ENCODE results near the gene CLCA1. TPM values are rescaled to one million over a fixed set of nuclear protein-coding genes. Genes with fewer than 3 reads are reported as not detected.

CLCA1 gene
- total RNA-seq, 1 experiment from 2014 or later: not detected

GRCh38 chr1:86461482-86461881 lies 7.2 kb upstream of the CLCA1 start:
- Histone ChIP-seq H2BK20ac (ENCODE audit: low read depth, low read length, poor library complexity, severe bottlenecking) (no peak overlapping the region), H4K8ac (replicated peaks; ENCODE audit: insufficient read length, low read depth, low read length) (no peak overlapping the region), H2AK5ac (ENCODE audit: insufficient read length, low read length) (no peak overlapping the region), H3K9me3 (ENCODE audit: control insufficient read depth, low read depth, low read length) (no peaks in the 10 kb centered on the region), H3K4ac (ENCODE audit: low read depth, low read length) (no peak overlapping the region), H3K79me1 (ENCODE audit: insufficient read depth, low read depth, low read length, poor library complexity, severe bottlenecking) (no peaks in the 10 kb centered on the region), H2AFZ (ENCODE audit: low read length) (no peak overlapping the region), H2BK15ac (ENCODE audit: low read depth, low read length) (no peak overlapping the region), H4K5ac (ENCODE audit: insufficient read length, low read depth, low read length) (no peak overlapping the region), H3K23me2 (ENCODE audit: insufficient read length, low read depth, low read length, poor library complexity, severe bottlenecking) (no peaks in the 10 kb centered on the region), H3K56ac (ENCODE audit: insufficient read length, low read depth, low read length) (no peak overlapping the region), H3K14ac (ENCODE audit: insufficient read depth, low read length) (no peak overlapping the region), H3K23ac (ENCODE audit: insufficient read length, low read depth, low read length) (no peak overlapping the region), H4K20me1 (ENCODE audit: control insufficient read depth, insufficient read depth, insufficient read length) (no peaks in the 10 kb centered on the region), H3K79me2 (ENCODE audit: insufficient read depth, low read length) (no peaks in the 10 kb centered on the region), H2BK12ac (ENCODE audit: insufficient read length, low read depth, low read length) (no peak overlapping the region), H2BK5ac (ENCODE audit: insufficient read length, low read length) (no peak overlapping the region), H3K18ac (ENCODE audit: insufficient read length, low read depth, low read length) (no peak overlapping the region), H3K27ac (ENCODE audit: insufficient read length, low read depth, low read length) (no peak overlapping the region), H3K27me3 (ENCODE audit: insufficient read depth, low read length) (no peaks in the 10 kb centered on the region), H3K4me2 (ENCODE audit: insufficient read depth, insufficient read length, low read length) (no peak overlapping the region), H3T11ph (ENCODE audit: low read length) (no peak overlapping the region), H3K4me1 (ENCODE audit: insufficient read depth, low read length) (no peaks in the 10 kb centered on the region), H2BK120ac (ENCODE audit: low read depth, low read length, poor library complexity, severe bottlenecking) (no peak overlapping the region), H4K91ac (ENCODE audit: insufficient read length, low read depth, low read length) (no peak overlapping the region), H3K9ac (ENCODE audit: extremely low read depth, insufficient read length, low read length) (no peak overlapping the region)
- H3K27ac Mint-ChIP-seq: no peak overlapping the region
- no peak overlapping the region for H3K4me3 Mint-ChIP-seq
- H3K27me3 Mint-ChIP-seq (ENCODE audit: low read depth): no peaks in the 10 kb centered on the region
- no peak for DNase-seq
- no peaks in the 10 kb centered on the region for H3K9me3 Mint-ChIP-seq
- TF ChIP-seq, protein P1, sequence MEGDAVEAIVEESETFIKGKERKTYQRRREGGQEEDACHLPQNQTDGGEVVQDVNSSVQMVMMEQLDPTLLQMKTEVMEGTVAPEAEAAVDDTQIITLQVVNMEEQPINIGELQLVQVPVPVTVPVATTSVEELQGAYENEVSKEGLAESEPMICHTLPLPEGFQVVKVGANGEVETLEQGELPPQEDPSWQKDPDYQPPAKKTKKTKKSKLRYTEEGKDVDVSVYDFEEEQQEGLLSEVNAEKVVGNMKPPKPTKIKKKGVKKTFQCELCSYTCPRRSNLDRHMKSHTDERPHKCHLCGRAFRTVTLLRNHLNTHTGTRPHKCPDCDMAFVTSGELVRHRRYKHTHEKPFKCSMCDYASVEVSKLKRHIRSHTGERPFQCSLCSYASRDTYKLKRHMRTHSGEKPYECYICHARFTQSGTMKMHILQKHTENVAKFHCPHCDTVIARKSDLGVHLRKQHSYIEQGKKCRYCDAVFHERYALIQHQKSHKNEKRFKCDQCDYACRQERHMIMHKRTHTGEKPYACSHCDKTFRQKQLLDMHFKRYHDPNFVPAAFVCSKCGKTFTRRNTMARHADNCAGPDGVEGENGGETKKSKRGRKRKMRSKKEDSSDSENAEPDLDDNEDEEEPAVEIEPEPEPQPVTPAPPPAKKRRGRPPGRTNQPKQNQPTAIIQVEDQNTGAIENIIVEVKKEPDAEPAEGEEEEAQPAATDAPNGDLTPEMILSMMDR (conservative IDR thresholded peaks at IDR 0.05): no peak
- no peaks in the 10 kb centered on the region for H3K36me3 Mint-ChIP-seq (ENCODE audit: insufficient read depth in 1 of 3, low read depth in 3 of 3)
- WGBS (ENCODE audit: extremely low coverage, insufficient read length, low lambda C conversion rate): no CpG with 5 or more reads among the region's 3 CpGs
- H3K4me1 Mint-ChIP-seq: no peaks in the 10 kb centered on the region

Measured in H9 (cell line).